HG03520 (cell line): ENCODE data around the gene CP.

Experiments
- ATAC-seq: cut with Tn5 transposase; IDR thresholded peaks from one replicate; pipeline ENCODE4 v1.9.1; 2021; ENCODE audit warnings: mild to moderate bottlenecking, moderate library complexity; ENCODE audit not compliant: unreplicated experiment

Gene CP

GRCh38 chr3:149129326-149130205 is 92.1 kb downstream of the CP start, which contains the start of gene HPS3:
Gene HPS3 (plus strand): TSS chr3:149129638. CDS start chr3:149129724, 86 bp downstream.
- peak; percentile 93 for ATAC-seq

DNA sequence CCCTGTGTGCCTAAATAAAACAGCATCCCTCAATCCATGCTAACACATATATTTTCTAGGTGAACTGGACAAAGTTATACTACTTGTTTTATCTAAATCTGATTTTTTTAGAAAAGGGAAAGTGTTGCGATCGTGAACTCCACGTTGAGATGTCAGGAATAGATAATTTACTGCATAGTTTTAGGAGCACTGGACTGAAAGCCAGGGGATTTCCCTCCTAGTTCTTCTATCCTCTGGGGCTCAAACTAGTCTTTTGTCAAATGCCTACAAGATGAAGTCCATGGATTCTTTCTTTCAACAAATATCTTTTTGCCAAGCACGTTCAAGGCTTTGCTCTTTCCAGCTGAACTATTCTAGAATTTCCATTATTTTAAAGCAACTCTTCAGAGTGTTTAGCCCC is 92.8 kb downstream of the CP start:
- ATAC-seq = peak; percentile 1

- no peak for ATAC-seq
Observed at GRCh38 chr3:149122721-149123578, 98.7 kb downstream of the CP start.
